Heart right ventricle (tissue), 16 donors: Measurements from ENCODE around the gene AK2. TPM values are rescaled to one million over a fixed set of nuclear protein-coding genes. Genes with fewer than 3 reads are reported as not detected.

Experiments used
- ATAC-seq, 8 donors: fragments of 200-7000 bp; cut with Tn5 transposase; one replicate each; pipeline ENCODE4 v1.9.1; 2020; ENCODE audit warnings: mild to moderate bottlenecking in 8 of 8, moderate library complexity in 8 of 8, moderate number of reproducible peaks in 1 of 8
- DNase-seq, 2 donors: peaks; one replicate each; pipeline ENCODE4 v3.0.0-alpha.2; 2020
- H3K27ac ChIP-seq, 10 donors: fragments of 200-600 bp; sonication (generic) in 2 of 10; one replicate each; pipeline versions ENCODE4 v1.5.0 to v1.8.0; 2020 to 2022; ENCODE audit warnings: mild to moderate bottlenecking in 3 of 10
- H3K27me3 ChIP-seq, 7 donors: fragments of 200-600 bp; one replicate each; pipeline ENCODE4 v1.8.0; 2021 to 2022; ENCODE audit warnings: mild to moderate bottlenecking in 2 of 7
- H3K36me3 ChIP-seq, 9 donors: fragments of 200-600 bp; sonication (generic) in 1 of 9; one replicate each; pipeline versions ENCODE4 v1.5.0 to v1.8.0; 2020 to 2022; ENCODE audit warnings: mild to moderate bottlenecking in 2 of 9
- H3K4me1 ChIP-seq, 9 donors: fragments of 200-600 bp; sonication (generic) in 1 of 9; one replicate each; pipeline versions ENCODE4 v1.5.0 to v1.8.0; 2020 to 2022; ENCODE audit warnings: mild to moderate bottlenecking in 4 of 9
- H3K4me3 ChIP-seq, 10 donors: fragments of 200-600 bp; sonication (generic) in 2 of 10; one replicate each; pipeline versions ENCODE4 v1.5.0 to v1.8.0; 2020 to 2022; ENCODE audit warnings: mild to moderate bottlenecking in 7 of 10, moderate library complexity in 2 of 10
- H3K9me3 ChIP-seq, 11 donors: fragments of 200-600 bp in 10 of 11; sonication (generic) in 2 of 11; one replicate each; pipeline versions ENCODE4 v1.5.0 to v1.8.0; 2013 to 2022; ENCODE audit warnings: mild to moderate bottlenecking in 2 of 11, control low read depth in 1 of 11, moderate library complexity in 1 of 11
- WGBS, 2 donors: extraction: QIAGEN DNeasy Blood & Tissue Kit; methylation state at CpG; one replicate each; pipeline ENCODE4 v1.1.7; 2013; ENCODE audit warnings: inconsistent platforms in 1 of 2; 5-methylcytosine and 5-hydroxymethylcytosine counted together
- intact Hi-C, 10 donors: fragments of 100-400 bp; cut with DNase I; formaldehyde crosslinking; loops; one replicate each; pipeline versions ENCODE4 v1.11.1 to v1.14.2; 2022
- polyA plus RNA-seq, 2 donors: library from polyadenylated mRNA; stranded (reverse); fragments of 200-250 nt; gene quantifications; one replicate each; pipeline ENCODE4 v1.2.3, GENCODE V29; 2013
- total RNA-seq, 10 donors: library from RNA; stranded (reverse); fragmentation: NEBNext Ultra II Directional in 3 of 10; extraction: Animal tissue kit (Norgen Biotek cat#: 25700) in 3 of 10; gene quantifications; one replicate each; pipeline versions ENCODE4 v1.2.1 to v1.2.4, GENCODE V29; 2021 to 2023
- TF ChIP-seq, protein P1 (sequence below), 9 donors: fragments of 200-600 bp; sonication (generic) in 2 of 9; IDR thresholded peaks; one replicate each; pipeline versions ENCODE4 v1.5.0 to v1.8.0; 2021 to 2022; ENCODE audit warnings: antibody characterized with exemption in 9 of 9, mild to moderate bottlenecking in 5 of 9, moderate library complexity in 1 of 9
- donor health status: Arrhythmogenic right ventricular cardiomyopathy.
- donor health status: ischemic (EF 13 %, LVEDD 7.1; RV severe dilation, severe dysfunction).
- donor health status: healthy with polysubstance abuse.
- donor health status: DM: no; HTN: yes; CAD: no.
- donor health status: DM: no; HTN: no; CAD: no.
- donor health status: ischemic (EF 25% LVEDD 6.9; RV normal size, moderate dysfunction).
- donor health status: ischemic (EF 25% LVEDD 5.7; RV mildly dilated, moderate dysfunction).
- donor health status: healthy.
- donor health status: DM: yes; HTN: yes; CAD: no.
- donor health status: Ischemic cardiomyopathy.
- donor health status: ischemic (EF 35%, LVEDD 5.7; RV mildly dilated, moderate dysfunction).
- donor health status: nonischemic (EF 11% LVEDD 7.7; RV severe dilation, severe dysfunction).
- donor health status: DM: yes; HTN: yes; CAD: no.
- donor health status: PGD.
- donor health status: ischemic (EF 29% LVEDD 5.4; RV normal size, mild dysfunction).
- donor health status: nonischemic (EF 23%, LVEDD 6.1; RV moderate dilation, normal function).

AK2 gene
- total and polyA plus RNA-seq, 12 donors = 93.3 to 305 (median 118) TPM

DNA sequence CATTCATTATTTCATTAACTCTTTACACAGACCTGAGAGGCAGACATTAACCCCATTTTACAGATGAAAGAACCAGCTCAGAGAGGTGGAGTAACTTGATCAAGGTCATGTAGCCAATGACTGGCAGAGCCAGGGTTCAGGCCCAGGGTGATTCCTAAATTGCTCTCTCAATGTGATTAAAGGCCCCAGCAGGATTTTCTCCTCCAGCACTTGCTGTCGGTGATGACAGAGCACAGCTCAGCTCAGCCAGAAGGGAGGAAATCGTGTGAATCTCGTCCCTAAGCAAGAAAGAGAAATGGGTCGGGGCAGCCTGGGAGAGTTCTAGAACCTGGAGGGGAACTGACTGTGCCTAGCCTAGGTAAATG lies 52.6 kb downstream of the AK2 start:
- peak in 1 of 8 donors; percentile 7 for ATAC-seq
- Histone ChIP-seq H3K9me3 (no peaks in the 10 kb centered on the region), H3K36me3 (no peaks in the 10 kb centered on the region), H3K27ac (peak overlapping the region in 5 of 10 donors; percentile 1 to 79 (median 30)), H3K4me1 (peaks cover 6 to 87% (median 19%) of the 10 kb centered on the region in 9 donors), H3K27me3 (no peaks in the 10 kb centered on the region), H3K4me3 (no peak overlapping the region)
- TF ChIP-seq, protein P1, sequence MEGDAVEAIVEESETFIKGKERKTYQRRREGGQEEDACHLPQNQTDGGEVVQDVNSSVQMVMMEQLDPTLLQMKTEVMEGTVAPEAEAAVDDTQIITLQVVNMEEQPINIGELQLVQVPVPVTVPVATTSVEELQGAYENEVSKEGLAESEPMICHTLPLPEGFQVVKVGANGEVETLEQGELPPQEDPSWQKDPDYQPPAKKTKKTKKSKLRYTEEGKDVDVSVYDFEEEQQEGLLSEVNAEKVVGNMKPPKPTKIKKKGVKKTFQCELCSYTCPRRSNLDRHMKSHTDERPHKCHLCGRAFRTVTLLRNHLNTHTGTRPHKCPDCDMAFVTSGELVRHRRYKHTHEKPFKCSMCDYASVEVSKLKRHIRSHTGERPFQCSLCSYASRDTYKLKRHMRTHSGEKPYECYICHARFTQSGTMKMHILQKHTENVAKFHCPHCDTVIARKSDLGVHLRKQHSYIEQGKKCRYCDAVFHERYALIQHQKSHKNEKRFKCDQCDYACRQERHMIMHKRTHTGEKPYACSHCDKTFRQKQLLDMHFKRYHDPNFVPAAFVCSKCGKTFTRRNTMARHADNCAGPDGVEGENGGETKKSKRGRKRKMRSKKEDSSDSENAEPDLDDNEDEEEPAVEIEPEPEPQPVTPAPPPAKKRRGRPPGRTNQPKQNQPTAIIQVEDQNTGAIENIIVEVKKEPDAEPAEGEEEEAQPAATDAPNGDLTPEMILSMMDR (IDR thresholded peaks at IDR 0.05) = no peak
- intact Hi-C loops = no loop called here
- 76 to 78% methylated on average over 4 of the region's 4 CpGs for WGBS, 2 donors
- DNase-seq = no peak

DNA sequence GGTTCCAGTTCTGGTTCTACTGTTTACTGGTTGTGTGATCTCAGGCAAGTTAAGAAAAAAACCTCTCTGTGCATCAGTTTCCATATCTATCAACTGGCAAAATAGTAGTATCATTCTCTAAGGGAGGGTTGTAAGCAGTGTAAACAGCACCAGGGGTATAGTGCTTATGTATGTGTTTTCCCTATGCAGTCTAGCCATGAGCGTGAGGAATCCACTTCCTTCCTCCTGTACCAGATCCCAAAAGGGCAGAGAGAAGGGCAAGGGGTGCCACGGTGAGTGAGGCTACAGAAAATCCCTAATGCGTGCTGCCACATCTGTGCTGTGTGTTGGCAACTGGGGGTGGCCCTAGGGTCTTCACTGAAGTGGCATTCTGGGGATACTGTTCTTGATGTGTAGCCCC lies 53.7 kb downstream of the AK2 start:
- no peaks in the 10 kb centered on the region for H3K27me3 ChIP-seq
- no peak for ATAC-seq

DNA sequence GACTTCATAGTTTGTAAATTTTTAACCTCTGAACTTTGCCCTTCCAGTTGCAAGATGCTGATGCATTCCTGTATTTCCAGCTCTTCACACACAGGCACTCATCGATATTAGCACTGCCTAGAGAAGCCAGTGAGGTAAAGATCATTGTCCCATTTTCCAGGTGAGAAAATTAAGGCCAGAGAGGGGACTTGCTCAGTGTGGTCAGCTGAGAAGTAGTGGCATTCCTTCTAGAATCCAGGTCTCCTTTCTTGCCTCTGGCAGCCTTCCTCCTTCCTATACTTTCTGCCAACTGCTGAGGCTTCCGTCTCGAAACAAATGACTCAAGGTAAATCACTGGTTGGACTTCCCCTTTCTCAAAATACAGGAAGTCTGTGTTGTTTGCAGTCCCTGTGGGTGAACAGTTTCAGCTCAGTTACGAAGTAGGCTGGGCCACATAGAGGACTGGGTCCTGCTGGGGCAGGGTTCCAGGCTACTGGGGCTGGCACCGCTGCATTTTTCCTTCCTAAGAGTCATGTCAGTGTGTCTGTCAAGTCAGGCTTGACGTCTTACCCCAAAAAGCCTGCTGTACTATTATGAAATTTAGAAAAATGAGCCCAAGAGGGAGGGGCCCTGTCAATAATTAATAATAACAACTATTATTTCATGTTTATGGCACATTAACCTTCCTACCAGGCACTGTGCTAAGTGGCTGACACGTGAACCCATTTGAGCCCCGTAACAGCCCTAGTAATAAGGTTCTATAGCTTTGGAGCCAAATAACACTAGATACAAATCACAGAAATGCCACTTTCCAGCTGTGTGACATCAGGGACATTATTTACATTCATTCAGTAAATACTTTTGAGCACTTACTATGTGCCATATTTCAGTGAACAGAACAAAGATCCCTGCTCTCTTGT lies 55.4 kb downstream of the AK2 start:
- TF ChIP-seq, protein P1 (IDR thresholded peaks at IDR 0.05) = no peak
- peaks cover 0 to 76% (median 7%) of the 10 kb centered on the region in 9 donors for H3K4me1 ChIP-seq
- H3K36me3 ChIP-seq = no peaks in the 10 kb centered on the region
- DNase-seq = peak; percentile 36 to 75
- H3K27ac ChIP-seq = peak overlapping the region in 9 of 10 donors; percentile 34 to 96 (median 72)
- H3K4me3 ChIP-seq = peak overlapping the region in 1 of 10 donors; percentile 15
- intact Hi-C loops = no loop called here
- WGBS, 2 donors = 54 to 73% methylated on average over 8 of the region's 8 CpGs
- no peaks in the 10 kb centered on the region for H3K27me3 ChIP-seq
- no peaks in the 10 kb centered on the region for H3K9me3 ChIP-seq
- ATAC-seq = peak; percentile 68 to 92 (median 87)

More for the DNA sequence above, 53.7 kb downstream of the AK2 start:
- intact Hi-C loops = no loop called here
- 84 to 87% methylated on average over 3 of the region's 3 CpGs for WGBS, 2 donors
- H3K4me3 ChIP-seq = no peak overlapping the region
- no peaks in the 10 kb centered on the region for H3K36me3 ChIP-seq
- TF ChIP-seq, protein P1 (IDR thresholded peaks at IDR 0.05) = no peak
- H3K4me1 ChIP-seq = peaks cover 0 to 78% (median 9%) of the 10 kb centered on the region in 9 donors
- no peak overlapping the region for H3K27ac ChIP-seq
- no peak for DNase-seq
- no peaks in the 10 kb centered on the region for H3K9me3 ChIP-seq

DNA sequence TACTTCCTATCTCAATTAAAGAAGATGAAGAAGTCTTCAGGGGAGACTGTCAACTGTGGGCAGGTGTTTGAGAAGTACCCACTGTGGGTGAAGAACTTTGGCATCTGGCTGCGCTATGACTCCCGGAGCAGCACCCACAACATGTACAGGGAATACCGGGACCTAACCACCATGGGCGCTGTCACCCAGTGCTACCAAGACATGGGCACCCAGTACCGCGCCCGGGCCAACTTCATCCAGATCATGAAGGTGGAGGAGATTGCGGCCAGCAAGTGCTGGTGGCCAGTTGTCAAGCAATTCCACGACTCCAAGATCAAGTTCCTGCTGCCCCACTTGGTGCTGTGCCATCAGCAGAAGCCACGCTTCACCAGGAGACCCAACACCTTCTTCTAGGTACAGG lies 56.6 kb downstream of the AK2 start:
- no peaks in the 10 kb centered on the region for H3K36me3 ChIP-seq
- intact Hi-C loops = no loop called here

More for the DNA sequence above, 56.6 kb downstream of the AK2 start:
- no peak for DNase-seq
- ATAC-seq = no peak
- no peaks in the 10 kb centered on the region for H3K27me3 ChIP-seq
- H3K9me3 ChIP-seq = no peaks in the 10 kb centered on the region
- no peak overlapping the region for H3K4me3 ChIP-seq
- TF ChIP-seq, protein P1 (IDR thresholded peaks at IDR 0.05) = no peak
- peaks cover 0 to 65% (median 7%) of the 10 kb centered on the region in 9 donors for H3K4me1 ChIP-seq
- 97 to 98% methylated on average over 10 of the region's 10 CpGs for WGBS, 2 donors
- H3K27ac ChIP-seq = peak overlapping the region in 5 of 10 donors; percentile 44 to 96 (median 83)
